Right lobe of liver (tissue), 4 donors: ENCODE measurements around the gene KLK5.

Source experiments
- CTCF ChIP-seq, 4 donors: fragments of 200-600 bp in 3 of 4; fragments of 450-650 bp in 1 of 4; IDR thresholded peaks; one replicate each; pipeline versions ENCODE4 v1.5.1 to v1.8.0; 2016 to 2022; ENCODE audit warnings: antibody characterized with exemption in 4 of 4, mild to moderate bottlenecking in 2 of 4
- POLR2A ChIP-seq: fragments of 450-650 bp; IDR thresholded peaks from one replicate; pipeline ENCODE4 v1.6.1; 2017; ENCODE audit warnings: antibody characterized with exemption, mild to moderate bottlenecking
- donor health status: DM: no; HTN: no; CAD: no.
- donor health status: DM: no; HTN: no; CAD: no.
- donor health status: DM: no; HTN: yes; CAD: no.

- TF ChIP-seq POLR2A (no peak), CTCF (IDR thresholded peaks at IDR 0.05) (no peak)
Observed at GRCh38 chr19:50912727-50913716, 39.8 kb downstream of the KLK5 start.
